Cardiac muscle cell (in vitro differentiated cells and primary cell): Measurements from ENCODE around the gene TBC1D23. TPM values are rescaled to one million over a fixed set of nuclear protein-coding genes. Genes with fewer than 3 reads are reported as not detected.

ENCODE experiments used
- DNase-seq, 2 donors: peaks; one replicate each; pipeline versions ENCODE4 v3.0.0 to v3.0.0-alpha.2; 2010 to 2017; ENCODE audit warnings: low read depth in 1 of 2, low spot score in 1 of 2
- H3K27ac ChIP-seq: fragments of 200-600 bp; sonication (generic); 2 replicates; pipeline ENCODE4 v1.5.1; 2016
- H3K27me3 ChIP-seq: fragments of 200-600 bp; sonication (generic); 2 replicates; pipeline ENCODE4 v1.6.0; 2016; ENCODE audit warnings: control low read depth
- H3K36me3 ChIP-seq: fragments of 200-600 bp; sonication (generic); 2 replicates; pipeline ENCODE4 v1.5.1; 2016; ENCODE audit warnings: control low read depth
- H3K4me1 ChIP-seq: fragments of 200-600 bp; sonication (generic); 2 replicates; pipeline ENCODE4 v1.8.1; 2017; ENCODE audit warnings: low read depth, mild to moderate bottlenecking, mixed run types
- H3K4me3 ChIP-seq: fragments of 200-600 bp; sonication (generic); 2 replicates; pipeline ENCODE4 v1.5.1; 2016; ENCODE audit warnings: mild to moderate bottlenecking
- H3K9me3 ChIP-seq: fragments of 200-600 bp; sonication (generic); 2 replicates; pipeline ENCODE4 v1.5.1; 2017; ENCODE audit warnings: low read depth, mild to moderate bottlenecking, control low read depth
- polyA plus RNA-seq: library from polyadenylated mRNA; unstranded; fragments of >200 nt; fragmentation: Nextera tagmentation; extraction: Ambion mirVana; gene quantifications from 2 replicates; pipeline ENCODE4 v1.2.1, GENCODE V29; 2016
- total RNA-seq: library from RNA; depleted of rRNA; stranded (reverse); fragments of >200 nt; gene quantifications from 2 replicates; pipeline ENCODE4 v1.2.3, GENCODE V29; 2016
- TF ChIP-seq, protein P1 (sequence below): IDR thresholded peaks from 2 replicates; pipeline ENCODE4 v1.5.1; 2012; ENCODE audit warnings: low read depth, mild to moderate bottlenecking, low read length

Gene TBC1D23
- total and polyA plus RNA-seq, 2 experiments from 2014 or later = 15.3 to 19.3 TPM

DNA sequence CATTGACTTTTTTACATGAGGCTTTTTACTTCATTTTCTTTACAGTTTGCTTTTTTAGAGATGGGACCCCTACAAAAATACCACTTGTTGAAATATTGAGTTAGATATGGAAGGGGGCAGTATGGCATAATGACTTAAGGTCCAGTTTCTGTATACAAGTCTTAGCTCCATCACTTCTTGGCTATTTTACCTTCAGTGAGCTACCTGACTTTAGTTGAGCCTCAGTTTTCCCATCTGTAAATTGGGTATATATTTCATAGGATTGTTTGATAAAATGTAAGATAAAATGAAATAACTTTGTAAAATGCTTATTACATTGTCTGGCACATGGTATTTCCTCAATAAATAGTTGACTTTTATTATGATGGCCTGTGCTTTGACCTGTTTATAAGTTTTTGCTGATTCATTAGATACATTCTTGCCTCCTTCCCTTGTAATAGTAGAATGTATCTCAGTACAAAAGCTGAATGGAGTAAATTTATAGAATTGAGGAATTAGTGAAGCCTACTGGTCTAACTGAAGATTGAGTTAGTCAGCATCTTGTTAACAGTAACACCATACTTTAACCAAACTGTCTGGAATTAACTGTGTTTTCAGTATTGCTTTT is 27.6 kb downstream of the TBC1D23 start:
- no peaks in the 10 kb centered on the region for H3K9me3 ChIP-seq
- TF ChIP-seq, protein P1, sequence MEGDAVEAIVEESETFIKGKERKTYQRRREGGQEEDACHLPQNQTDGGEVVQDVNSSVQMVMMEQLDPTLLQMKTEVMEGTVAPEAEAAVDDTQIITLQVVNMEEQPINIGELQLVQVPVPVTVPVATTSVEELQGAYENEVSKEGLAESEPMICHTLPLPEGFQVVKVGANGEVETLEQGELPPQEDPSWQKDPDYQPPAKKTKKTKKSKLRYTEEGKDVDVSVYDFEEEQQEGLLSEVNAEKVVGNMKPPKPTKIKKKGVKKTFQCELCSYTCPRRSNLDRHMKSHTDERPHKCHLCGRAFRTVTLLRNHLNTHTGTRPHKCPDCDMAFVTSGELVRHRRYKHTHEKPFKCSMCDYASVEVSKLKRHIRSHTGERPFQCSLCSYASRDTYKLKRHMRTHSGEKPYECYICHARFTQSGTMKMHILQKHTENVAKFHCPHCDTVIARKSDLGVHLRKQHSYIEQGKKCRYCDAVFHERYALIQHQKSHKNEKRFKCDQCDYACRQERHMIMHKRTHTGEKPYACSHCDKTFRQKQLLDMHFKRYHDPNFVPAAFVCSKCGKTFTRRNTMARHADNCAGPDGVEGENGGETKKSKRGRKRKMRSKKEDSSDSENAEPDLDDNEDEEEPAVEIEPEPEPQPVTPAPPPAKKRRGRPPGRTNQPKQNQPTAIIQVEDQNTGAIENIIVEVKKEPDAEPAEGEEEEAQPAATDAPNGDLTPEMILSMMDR = no peak
- DNase-seq = no peak

DNA sequence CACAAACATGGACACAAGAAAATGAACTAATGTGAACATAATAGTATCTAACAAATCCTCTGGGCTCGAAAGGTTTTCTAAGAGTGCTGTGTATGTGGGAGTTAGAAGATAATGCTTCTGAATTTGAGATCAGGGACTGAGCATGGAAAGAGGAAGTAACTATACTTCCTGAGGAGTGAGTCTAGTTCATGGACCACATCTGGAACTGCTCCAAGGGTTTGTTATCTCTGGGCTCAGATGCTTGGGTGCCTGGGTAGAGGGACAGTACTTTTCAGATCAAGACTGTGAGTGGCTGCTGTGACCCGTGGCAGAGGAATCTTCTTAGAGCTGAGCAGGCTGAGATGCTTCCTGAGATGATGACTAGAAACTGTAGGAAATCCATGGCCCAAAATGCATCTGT is 28.5 kb downstream of the TBC1D23 start:
- Histone ChIP-seq H3K36me3 (peaks cover 7% of the 10 kb centered on the region), H3K27ac (no peak overlapping the region), H3K27me3 (no peaks in the 10 kb centered on the region), H3K9me3 (no peaks in the 10 kb centered on the region), H3K4me1 (no peaks in the 10 kb centered on the region), H3K4me3 (no peak overlapping the region)
- TF ChIP-seq, protein P1 = no peak
- peak in 1 of 2 donors; percentile 48 for DNase-seq

More for the DNA sequence above, 27.6 kb downstream of the TBC1D23 start:
- Histone ChIP-seq H3K36me3 (peaks cover 7% of the 10 kb centered on the region), H3K27ac (no peak overlapping the region), H3K4me3 (no peak overlapping the region), H3K27me3 (no peaks in the 10 kb centered on the region), H3K4me1 (no peaks in the 10 kb centered on the region)

DNA sequence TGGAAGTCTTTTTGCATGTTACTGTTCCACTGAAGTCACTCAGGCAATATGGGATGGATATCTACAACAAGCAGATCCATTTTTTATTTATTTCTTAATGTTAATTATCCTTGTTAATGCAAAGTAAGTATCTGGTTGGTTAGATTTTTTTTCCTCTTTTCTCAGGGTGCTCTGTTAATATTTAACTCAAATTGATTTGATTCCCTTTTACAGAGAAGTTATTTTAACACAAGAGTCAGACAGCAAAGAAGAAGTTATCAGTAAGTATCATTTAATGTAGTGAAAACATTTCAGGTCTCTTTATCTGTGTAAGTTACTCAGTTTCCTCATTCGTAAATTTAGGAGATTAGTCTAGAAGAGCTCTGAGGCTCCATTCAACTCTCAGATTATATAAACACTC is 34.3 kb downstream of the TBC1D23 start:
- H3K9me3 ChIP-seq = no peaks in the 10 kb centered on the region
- H3K4me1 ChIP-seq = no peaks in the 10 kb centered on the region
- H3K27me3 ChIP-seq = no peaks in the 10 kb centered on the region
- no peak overlapping the region for H3K27ac ChIP-seq
- TF ChIP-seq, protein P1 = no peak
- peaks cover 23% of the 10 kb centered on the region for H3K36me3 ChIP-seq
- H3K4me3 ChIP-seq = no peak overlapping the region
- DNase-seq = no peak

DNA sequence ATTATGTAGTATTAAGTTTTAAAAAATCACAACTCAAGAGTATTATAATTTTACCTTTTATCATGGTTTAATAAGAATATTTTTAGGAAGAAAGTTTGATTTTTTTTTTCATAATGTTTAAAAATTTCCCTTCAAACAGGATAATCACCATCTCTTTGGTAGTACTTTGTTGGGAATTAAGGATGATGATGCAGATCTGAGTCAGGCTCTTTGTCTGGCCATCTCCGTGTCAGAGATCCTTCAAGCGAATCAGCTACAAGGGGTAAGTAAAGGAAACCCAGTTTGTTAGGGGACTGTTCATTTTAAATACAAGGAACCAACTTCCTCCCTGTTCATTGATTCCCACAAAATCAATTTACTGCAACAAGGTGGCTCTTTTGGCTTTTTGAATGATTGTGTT is 37.0 kb downstream of the TBC1D23 start:
- Histone ChIP-seq H3K4me3 (no peak overlapping the region), H3K9me3 (no peaks in the 10 kb centered on the region), H3K27ac (no peak overlapping the region), H3K27me3 (no peaks in the 10 kb centered on the region), H3K4me1 (no peaks in the 10 kb centered on the region), H3K36me3 (peaks cover 24% of the 10 kb centered on the region)
- DNase-seq = no peak
- TF ChIP-seq, protein P1 = no peak

DNA sequence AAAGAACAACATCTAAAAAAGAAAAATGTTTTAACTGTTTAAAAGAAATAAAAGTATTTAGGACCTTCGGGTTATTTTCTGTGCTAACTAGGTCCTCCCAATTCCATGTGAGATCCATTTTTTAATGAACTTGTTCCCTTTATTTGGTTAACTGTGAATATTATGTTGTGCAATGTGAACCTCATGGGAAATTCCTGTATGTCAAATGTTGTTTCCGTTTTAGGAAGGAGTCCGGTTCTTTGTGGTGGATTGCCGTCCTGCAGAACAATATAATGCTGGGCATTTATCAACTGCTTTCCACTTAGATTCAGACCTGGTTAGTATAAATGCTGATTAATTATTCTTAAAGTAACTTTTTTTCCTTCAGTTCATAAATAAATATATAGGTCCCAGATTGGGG is 38.2 kb downstream of the TBC1D23 start:
- no peaks in the 10 kb centered on the region for H3K4me1 ChIP-seq
- no peaks in the 10 kb centered on the region for H3K27me3 ChIP-seq
- no peak overlapping the region for H3K4me3 ChIP-seq
- H3K27ac ChIP-seq = no peak overlapping the region
- TF ChIP-seq, protein P1 = no peak
- peaks cover 24% of the 10 kb centered on the region for H3K36me3 ChIP-seq
- H3K9me3 ChIP-seq = no peaks in the 10 kb centered on the region
- peak in 1 of 2 donors; percentile 43 for DNase-seq

DNA sequence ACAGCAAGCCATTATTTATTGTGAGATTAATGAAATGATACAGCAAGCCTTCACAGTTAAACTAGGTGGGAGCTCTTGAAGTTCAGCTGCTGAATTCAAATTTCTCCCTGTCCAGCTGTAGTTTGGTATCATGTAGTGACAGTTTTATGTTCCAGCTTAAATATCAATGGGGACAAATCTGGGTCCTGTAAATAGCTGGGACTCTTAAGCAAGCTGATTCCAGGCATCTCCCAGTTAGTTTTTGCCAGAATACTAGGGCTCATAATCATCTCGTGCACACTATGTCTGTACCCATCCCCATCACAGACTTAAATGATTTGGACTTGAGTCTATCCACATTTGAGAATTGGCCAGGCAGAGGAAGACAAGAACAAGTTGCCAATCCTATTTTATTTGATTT is 45.9 kb downstream of the TBC1D23 start:
- TF ChIP-seq, protein P1 = no peak
- no peak overlapping the region for H3K4me3 ChIP-seq
- H3K27ac ChIP-seq = no peak overlapping the region
- H3K27me3 ChIP-seq = no peaks in the 10 kb centered on the region
- DNase-seq = no peak
- H3K9me3 ChIP-seq = no peaks in the 10 kb centered on the region
- H3K4me1 ChIP-seq = no peaks in the 10 kb centered on the region
- H3K36me3 ChIP-seq = peaks cover 30% of the 10 kb centered on the region
